Fibroblast of lung (primary cell): ENCODE results near the gene RAPGEF4.
"Not testable (repeated sequence)": the region's sequence is repeated elsewhere in the genome, so short reads cannot be mapped to it uniquely, and the experiment has no call there.

Experiments used
- EZH2 ChIP-seq: IDR thresholded peaks from 2 replicates; pipeline ENCODE4 v1.5.1; 2012; ENCODE audit warnings: low read length, control low read depth, mild to moderate bottlenecking; ENCODE audit errors: missing control alignments
- TF ChIP-seq, protein P1 (sequence below), 2 donors: IDR thresholded peaks in 1 of 2; conservative IDR thresholded peaks in 1 of 2; 1 replicate in 1 of 2; 2 replicates in 1 of 2; pipeline ENCODE4 v1.5.1; 2011 to 2012; ENCODE audit warnings: low read length in 2 of 2, control low read depth in 1 of 2, inconsistent platforms in 1 of 2, low read depth in 1 of 2, mild to moderate bottlenecking in 1 of 2

GRCh38 chr2:173093617-173094016 lies 358.0 kb downstream of the RAPGEF4 start:
- TF ChIP-seq, protein P1, sequence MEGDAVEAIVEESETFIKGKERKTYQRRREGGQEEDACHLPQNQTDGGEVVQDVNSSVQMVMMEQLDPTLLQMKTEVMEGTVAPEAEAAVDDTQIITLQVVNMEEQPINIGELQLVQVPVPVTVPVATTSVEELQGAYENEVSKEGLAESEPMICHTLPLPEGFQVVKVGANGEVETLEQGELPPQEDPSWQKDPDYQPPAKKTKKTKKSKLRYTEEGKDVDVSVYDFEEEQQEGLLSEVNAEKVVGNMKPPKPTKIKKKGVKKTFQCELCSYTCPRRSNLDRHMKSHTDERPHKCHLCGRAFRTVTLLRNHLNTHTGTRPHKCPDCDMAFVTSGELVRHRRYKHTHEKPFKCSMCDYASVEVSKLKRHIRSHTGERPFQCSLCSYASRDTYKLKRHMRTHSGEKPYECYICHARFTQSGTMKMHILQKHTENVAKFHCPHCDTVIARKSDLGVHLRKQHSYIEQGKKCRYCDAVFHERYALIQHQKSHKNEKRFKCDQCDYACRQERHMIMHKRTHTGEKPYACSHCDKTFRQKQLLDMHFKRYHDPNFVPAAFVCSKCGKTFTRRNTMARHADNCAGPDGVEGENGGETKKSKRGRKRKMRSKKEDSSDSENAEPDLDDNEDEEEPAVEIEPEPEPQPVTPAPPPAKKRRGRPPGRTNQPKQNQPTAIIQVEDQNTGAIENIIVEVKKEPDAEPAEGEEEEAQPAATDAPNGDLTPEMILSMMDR (conservative IDR thresholded peaks at IDR 0.05 in 1 of 2, IDR thresholded peaks at IDR 0.05 in 1 of 2; ENCODE audit: low read depth in 1 of 2, low read length in 2 of 2): not testable (repeated sequence)
- TF ChIP-seq EZH2: not testable (repeated sequence)
